Measurements from ENCODE around the gene DNAH8.
A peak's percentile ranks its signal among the peaks of the same experiment; 100 is the strongest.

DNAH8 gene

GRCh38 chr6:38976051-38976450 lies 260.9 kb downstream of the DNAH8 start:
- DNase-seq: no peak

- DNase-seq: no peak
Observed at GRCh38 chr6:38976801-38977500, 261.8 kb downstream of the DNAH8 start.

GRCh38 chr6:38978139-38978704 lies 263.1 kb downstream of the DNAH8 start:
- DNase-seq: no peak

- no peak for DNase-seq
Observed at GRCh38 chr6:38982470-38982869, 267.4 kb downstream of the DNAH8 start.

- no peak for DNase-seq
Observed at GRCh38 chr6:38984723-38985122, 269.6 kb downstream of the DNAH8 start.

- DNase-seq: no peak
Observed at GRCh38 chr6:38985839-38986238, 270.7 kb downstream of the DNAH8 start.

GRCh38 chr6:38987503-38987902 lies 272.4 kb downstream of the DNAH8 start:
- DNase-seq: no peak

GRCh38 chr6:38988736-38989449 lies 273.8 kb downstream of the DNAH8 start:
- no peak for DNase-seq

GRCh38 chr6:38990475-38990874 lies 275.4 kb downstream of the DNAH8 start:
- DNase-seq: no peak

- DNase-seq: no peak
Observed at GRCh38 chr6:38996676-38997075, 281.6 kb downstream of the DNAH8 start.

- peak; percentile 61 for DNase-seq
Observed at GRCh38 chr6:38997128-38997761, 282.1 kb downstream of the DNAH8 start.

GRCh38 chr6:39003072-39003471 lies 288.0 kb downstream of the DNAH8 start:
- DNase-seq: peak; percentile 26

- DNase-seq: no peak
Observed at GRCh38 chr6:39003492-39003891, 288.4 kb downstream of the DNAH8 start.

GRCh38 chr6:39004801-39005200 lies 289.7 kb downstream of the DNAH8 start:
- no peak for DNase-seq

- DNase-seq: no peak
Observed at GRCh38 chr6:39005774-39006173, 290.7 kb downstream of the DNAH8 start.

- DNase-seq: no peak
Observed at GRCh38 chr6:39007575-39007974, 292.5 kb downstream of the DNAH8 start.

GRCh38 chr6:39008737-39009136 lies 293.6 kb downstream of the DNAH8 start:
- no peak for DNase-seq

GRCh38 chr6:39009476-39009875 lies 294.4 kb downstream of the DNAH8 start:
- DNase-seq: no peak

GRCh38 chr6:39016839-39017546 lies 301.9 kb downstream of the DNAH8 start:
- no peak for DNase-seq

GRCh38 chr6:39017547-39017880 lies 302.4 kb downstream of the DNAH8 start:
- no peak for DNase-seq

- no peak for DNase-seq
Observed at GRCh38 chr6:39018103-39018502, 303.0 kb downstream of the DNAH8 start.

- DNase-seq: no peak
Observed at GRCh38 chr6:39020136-39020535, 305.0 kb downstream of the DNAH8 start.

GRCh38 chr6:39021041-39021440 lies 305.9 kb downstream of the DNAH8 start:
- DNase-seq: no peak

Data from activated CD4-positive, alpha-beta T cell treated with anti-CD3 and anti-CD28 coated beads for 48 hours (primary cell).